ENCODE measurements around the gene FBXL2. TPM values are rescaled to one million over a fixed set of nuclear protein-coding genes. Genes with fewer than 3 reads are reported as not detected.

The FBXL2 gene
- total and polyA plus RNA-seq, 2 of the 8 experiments (the other 6 are each of a cell fraction or from before 2014, with no cell fraction given), result 3.1 to 5.4 TPM

- no peak overlapping the region for H3K27ac ChIP-seq (ENCODE audit: low read depth, low read length)
- H3K79me2 ChIP-seq (ENCODE audit: control insufficient read depth in 1 of 2, insufficient read depth in 2 of 2, low read length in 2 of 2), result no peaks in the 10 kb centered on the region
- no peak overlapping the region for H2BK12ac ChIP-seq (ENCODE audit: low read depth, low read length)
- no peaks in the 10 kb centered on the region for H3K79me1 ChIP-seq (ENCODE audit: low read depth, low read length)
- CTCF ChIA-PET (ENCODE audit: partially characterized antibody), result interaction anchor here (0.6 to 2.6 kb wide), 9 partner anchors 9 to 410 kb away, joined by 3 to 9 read pairs (median 3); no protein-coding TSS in a partner anchor
- no peak overlapping the region for H3K14ac ChIP-seq (ENCODE audit: insufficient read length)
- H2AFZ ChIP-seq (ENCODE audit: low read length), result no peak overlapping the region
- H3K9me3 ChIP-seq (ENCODE audit: insufficient read depth in 2 of 2, low read depth in 1 of 2, low read length in 1 of 2), result no peaks in the 10 kb centered on the region
- no peak overlapping the region for H4K5ac ChIP-seq (ENCODE audit: insufficient read length, low read depth, low read length)
- H3K4me1 ChIP-seq (replicated peaks in 1 of 4; ENCODE audit: control insufficient read depth in 3 of 4, insufficient read depth in 4 of 4, low read length in 3 of 4), result peaks cover 0 to 6% (median 0%) of the 10 kb centered on the region in 4 experiments; a peak in 1 of 7 replicates
- no peak overlapping the region for H3K23ac ChIP-seq (ENCODE audit: insufficient read length)
- no peak overlapping the region for H2BK120ac ChIP-seq (replicated peaks; ENCODE audit: low read depth, low read length)
- no peak overlapping the region for H4K91ac ChIP-seq (replicated peaks; ENCODE audit: insufficient read length, low read length)
- peaks cover 0 to 1% of the 10 kb centered on the region in 2 experiments for H4K20me1 ChIP-seq (replicated peaks in 1 of 2; ENCODE audit: control insufficient read depth in 1 of 2, insufficient read depth in 2 of 2, low read length in 2 of 2)
- POLR2A ChIA-PET (ENCODE audit: partially characterized antibody), result no interaction called here
- H3K4me2 ChIP-seq (ENCODE audit: insufficient read depth in 1 of 2, low read depth in 2 of 2, low read length in 2 of 2), result no peak overlapping the region
- 80% methylated on average over 3 of the region's 3 CpGs; no CpG with 5 or more reads in 1 of the 2 experiments for WGBS, 2 experiments (ENCODE audit: extremely low coverage in 1 of 2, insufficient coverage in 1 of 2, insufficient read length in 1 of 2, insufficient replicate concordance in 2 of 2, low coverage in 1 of 2, low lambda C conversion rate in 2 of 2, missing lambda C conversion rate in 1 of 2)
- H2AK5ac ChIP-seq (ENCODE audit: low read depth, low read length), result no peak overlapping the region
- H3K18ac ChIP-seq (ENCODE audit: extremely low read depth, low read length), result no peak overlapping the region
- H3K56ac ChIP-seq (replicated peaks; ENCODE audit: insufficient read length, low read depth, low read length), result no peak overlapping the region
- no peak overlapping the region for H2BK15ac ChIP-seq (ENCODE audit: low read length)
- no peak overlapping the region for H3K4me3 ChIP-seq (ENCODE audit: extremely low read depth in 1 of 4, insufficient read depth in 2 of 4, low read depth in 3 of 4, low read length in 4 of 4)
- H3K36me3 ChIP-seq (ENCODE audit: control insufficient read depth in 2 of 4, insufficient read depth in 4 of 4, low read length in 3 of 4), result 0 out of 8 replicates have a peak, but pooled peaks cover 0 to 2% (median 0%) of the 10 kb centered on the region in 4 experiments
- H3K9ac ChIP-seq (replicated peaks in 1 of 4; ENCODE audit: extremely low read depth in 1 of 4, low read depth in 3 of 4, low read length in 3 of 4), result no peak overlapping the region
- H2BK20ac ChIP-seq (ENCODE audit: low read length), result no peak overlapping the region
- no peaks in the 10 kb centered on the region for H3K23me2 ChIP-seq (ENCODE audit: low read depth, low read length)
- FAIRE-seq (no peak), DNase-seq (ENCODE audit: low read depth in 1 of 2, low spot score in 2 of 2) (no peak)
- no peak overlapping the region for H2BK5ac ChIP-seq (ENCODE audit: low read depth, low read length)
- no peaks in the 10 kb centered on the region for H3K27me3 ChIP-seq (replicated peaks in 1 of 4; ENCODE audit: control insufficient read depth in 3 of 4, extremely low read depth in 1 of 4, insufficient read depth in 3 of 4, low read length in 3 of 4)
- H3K4ac ChIP-seq (replicated peaks; ENCODE audit: insufficient read length, low read depth, low read length), result no peak overlapping the region
- no peak overlapping the region for H4K8ac ChIP-seq (ENCODE audit: extremely low read depth, insufficient read depth, low read length)
- TF ChIP-seq, protein P1, sequence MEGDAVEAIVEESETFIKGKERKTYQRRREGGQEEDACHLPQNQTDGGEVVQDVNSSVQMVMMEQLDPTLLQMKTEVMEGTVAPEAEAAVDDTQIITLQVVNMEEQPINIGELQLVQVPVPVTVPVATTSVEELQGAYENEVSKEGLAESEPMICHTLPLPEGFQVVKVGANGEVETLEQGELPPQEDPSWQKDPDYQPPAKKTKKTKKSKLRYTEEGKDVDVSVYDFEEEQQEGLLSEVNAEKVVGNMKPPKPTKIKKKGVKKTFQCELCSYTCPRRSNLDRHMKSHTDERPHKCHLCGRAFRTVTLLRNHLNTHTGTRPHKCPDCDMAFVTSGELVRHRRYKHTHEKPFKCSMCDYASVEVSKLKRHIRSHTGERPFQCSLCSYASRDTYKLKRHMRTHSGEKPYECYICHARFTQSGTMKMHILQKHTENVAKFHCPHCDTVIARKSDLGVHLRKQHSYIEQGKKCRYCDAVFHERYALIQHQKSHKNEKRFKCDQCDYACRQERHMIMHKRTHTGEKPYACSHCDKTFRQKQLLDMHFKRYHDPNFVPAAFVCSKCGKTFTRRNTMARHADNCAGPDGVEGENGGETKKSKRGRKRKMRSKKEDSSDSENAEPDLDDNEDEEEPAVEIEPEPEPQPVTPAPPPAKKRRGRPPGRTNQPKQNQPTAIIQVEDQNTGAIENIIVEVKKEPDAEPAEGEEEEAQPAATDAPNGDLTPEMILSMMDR (IDR thresholded peaks at IDR 0.05; ENCODE audit: control extremely low read depth in 1 of 3, insufficient read depth in 1 of 3, low read depth in 1 of 3, low read length in 3 of 3), result peak; percentile 11 to 60 (median 50)
- no peak for TF ChIP-seq JUND (IDR thresholded peaks at IDR 0.05; ENCODE audit: low read length)
- peak; percentile 42 to 62 for TF ChIP-seq RAD21 (IDR thresholded peaks at IDR 0.05 in 1 of 2, conservative IDR thresholded peaks at IDR 0.05 in 1 of 2; ENCODE audit: low read depth in 2 of 2, low read length in 2 of 2)
These were observed 100.2 kb downstream of the FBXL2 start for GRCh38 chr3:33377489-33377888.

Data from H1 (cell line).